ENCODE measurements around the gene ARHGAP6. TPM values are rescaled to one million over a fixed set of nuclear protein-coding genes. Genes with fewer than 3 reads are reported as not detected.

The ARHGAP6 gene
- total RNA-seq, 1 experiment from 2014 or later, result 0.07 TPM

DNA sequence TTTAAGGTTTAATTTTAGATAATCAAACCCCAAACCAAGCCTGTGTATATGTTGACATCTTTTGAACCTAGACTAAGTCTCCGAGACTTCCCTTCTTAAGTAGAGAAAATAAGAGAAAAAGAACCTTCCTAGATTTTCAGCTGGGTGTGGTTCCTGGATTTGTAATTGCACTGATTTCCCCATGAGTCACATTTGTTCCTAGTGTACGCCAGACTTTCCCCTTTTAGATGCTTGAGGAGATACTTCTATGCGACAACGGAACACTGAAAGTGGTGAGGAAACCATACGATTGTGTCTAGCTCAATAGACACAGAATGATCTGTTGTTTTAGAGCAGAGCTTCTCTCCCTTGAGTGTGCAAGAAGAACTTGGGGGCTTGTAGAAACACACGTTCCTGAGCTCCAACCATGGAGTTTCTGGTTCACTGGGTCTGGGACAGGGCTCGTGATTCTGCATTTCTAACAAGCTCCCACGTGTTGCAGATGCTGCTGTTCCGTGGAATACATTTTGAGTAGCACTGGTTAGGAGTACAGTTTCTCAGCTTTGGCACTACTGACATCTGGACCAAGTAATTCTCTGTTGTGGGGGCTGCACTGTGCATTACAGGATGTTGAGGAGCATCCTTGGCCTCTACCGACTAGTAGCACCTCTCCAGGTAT, 285.4 kb downstream of the ARHGAP6 start:
- H3K4me2 ChIP-seq (ENCODE audit: insufficient read depth, insufficient read length, low read length), result no peak overlapping the region
- H3K56ac ChIP-seq (ENCODE audit: insufficient read length, low read depth, low read length), result no peak overlapping the region
- H2AK5ac ChIP-seq (ENCODE audit: insufficient read length, low read length), result no peak overlapping the region
- H4K5ac ChIP-seq (ENCODE audit: insufficient read length, low read depth, low read length), result no peak overlapping the region
- H3K27me3 Mint-ChIP-seq (ENCODE audit: low read depth), result no peaks in the 10 kb centered on the region; the same call in none of the 2 replicates
- H4K8ac ChIP-seq (replicated peaks; ENCODE audit: insufficient read length, low read depth, low read length), result no peak overlapping the region
- peaks cover 64 to 67% of the 10 kb centered on the region in 2 experiments for H3K9me3 Mint-ChIP-seq
- H3K9me3 ChIP-seq (ENCODE audit: control insufficient read depth, low read depth, low read length), result peaks cover 5% of the 10 kb centered on the region
- H3K14ac ChIP-seq (ENCODE audit: insufficient read depth, low read length), result no peak overlapping the region
- H3K4ac ChIP-seq (ENCODE audit: low read depth, low read length), result no peak overlapping the region
- no peak overlapping the region for H3K9ac ChIP-seq (ENCODE audit: extremely low read depth, insufficient read length, low read length)
- no peaks in the 10 kb centered on the region for H3K27me3 ChIP-seq (ENCODE audit: insufficient read depth, low read length)
- no peaks in the 10 kb centered on the region for H4K20me1 ChIP-seq (ENCODE audit: control insufficient read depth, insufficient read depth, insufficient read length)
- no peak overlapping the region for H2BK20ac ChIP-seq (ENCODE audit: low read depth, low read length, poor library complexity, severe bottlenecking)
- H4K91ac ChIP-seq (ENCODE audit: insufficient read length, low read depth, low read length), result no peak overlapping the region
- H3K4me1 ChIP-seq (ENCODE audit: insufficient read depth, low read length), result no peaks in the 10 kb centered on the region
- no peaks in the 10 kb centered on the region for H3K79me1 ChIP-seq (ENCODE audit: insufficient read depth, low read depth, low read length, poor library complexity, severe bottlenecking)
- H2AFZ ChIP-seq (ENCODE audit: low read length), result no peak overlapping the region
- no peak overlapping the region for H3K4me3 Mint-ChIP-seq
- H3K36me3 Mint-ChIP-seq (ENCODE audit: insufficient read depth in 1 of 3, low read depth in 3 of 3), result peaks cover 0 to 3% (median 0%) of the 10 kb centered on the region in 3 experiments; a peak in 4 of 7 replicates
- H3K23me2 ChIP-seq (ENCODE audit: insufficient read length, low read depth, low read length, poor library complexity, severe bottlenecking), result no peaks in the 10 kb centered on the region
- H2BK12ac ChIP-seq (ENCODE audit: insufficient read length, low read depth, low read length), result no peak overlapping the region
- peaks cover 9% of the 10 kb centered on the region in 2 experiments for H3K4me1 Mint-ChIP-seq
- TF ChIP-seq, protein P1, sequence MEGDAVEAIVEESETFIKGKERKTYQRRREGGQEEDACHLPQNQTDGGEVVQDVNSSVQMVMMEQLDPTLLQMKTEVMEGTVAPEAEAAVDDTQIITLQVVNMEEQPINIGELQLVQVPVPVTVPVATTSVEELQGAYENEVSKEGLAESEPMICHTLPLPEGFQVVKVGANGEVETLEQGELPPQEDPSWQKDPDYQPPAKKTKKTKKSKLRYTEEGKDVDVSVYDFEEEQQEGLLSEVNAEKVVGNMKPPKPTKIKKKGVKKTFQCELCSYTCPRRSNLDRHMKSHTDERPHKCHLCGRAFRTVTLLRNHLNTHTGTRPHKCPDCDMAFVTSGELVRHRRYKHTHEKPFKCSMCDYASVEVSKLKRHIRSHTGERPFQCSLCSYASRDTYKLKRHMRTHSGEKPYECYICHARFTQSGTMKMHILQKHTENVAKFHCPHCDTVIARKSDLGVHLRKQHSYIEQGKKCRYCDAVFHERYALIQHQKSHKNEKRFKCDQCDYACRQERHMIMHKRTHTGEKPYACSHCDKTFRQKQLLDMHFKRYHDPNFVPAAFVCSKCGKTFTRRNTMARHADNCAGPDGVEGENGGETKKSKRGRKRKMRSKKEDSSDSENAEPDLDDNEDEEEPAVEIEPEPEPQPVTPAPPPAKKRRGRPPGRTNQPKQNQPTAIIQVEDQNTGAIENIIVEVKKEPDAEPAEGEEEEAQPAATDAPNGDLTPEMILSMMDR (conservative IDR thresholded peaks at IDR 0.05), result no peak
- no peak overlapping the region for H2BK15ac ChIP-seq (ENCODE audit: low read depth, low read length)
- H3K27ac ChIP-seq (ENCODE audit: insufficient read length, low read depth, low read length), result no peak overlapping the region
- no peak overlapping the region for H3K18ac ChIP-seq (ENCODE audit: insufficient read length, low read depth, low read length)
- no peak for DNase-seq
- no peak overlapping the region for H3K23ac ChIP-seq (ENCODE audit: insufficient read length, low read depth, low read length)
- no peak overlapping the region for H2BK120ac ChIP-seq (ENCODE audit: low read depth, low read length, poor library complexity, severe bottlenecking)
- no peaks in the 10 kb centered on the region for H3K79me2 ChIP-seq (ENCODE audit: insufficient read depth, low read length)
- H2BK5ac ChIP-seq (ENCODE audit: insufficient read length, low read length), result no peak overlapping the region
- H3K27ac Mint-ChIP-seq, result no peak overlapping the region
- no peak overlapping the region for H3T11ph ChIP-seq (ENCODE audit: low read length)
- no CpG with 5 or more reads among the region's 10 CpGs for WGBS (ENCODE audit: extremely low coverage, insufficient read length, low lambda C conversion rate)

All from H9 (cell line).